PC-9 (cell line): ENCODE results near the gene MYRIP. TPM values are rescaled to one million over a fixed set of nuclear protein-coding genes. Genes with fewer than 3 reads are reported as not detected.
"Not testable (repeated sequence)": the region's sequence is repeated elsewhere in the genome, so short reads cannot be mapped to it uniquely, and the experiment has no call there.

Experiments
- BruUV-seq: library from RNA; stranded (reverse); fragments of 400-500 nt; replicated peaks from 2 replicates; lab custom pipeline; 2021; lab: Mats Ljungman, UMichigan
- CTCF ChIA-PET: fragments of 300-600 bp; sonication (Branson Sonifier 250); formaldehyde crosslinking; loops from one replicate; lab custom pipeline; 2022; ENCODE audit warnings: antibody characterized with exemption; lab: Charles Lee
- POLR2A ChIA-PET: fragments of 300-600 bp; sonication (Branson Sonifier 250); formaldehyde crosslinking; loops from one replicate; lab custom pipeline; 2022; ENCODE audit warnings: antibody characterized with exemption; ENCODE audit not compliant: unreplicated experiment; lab: Charles Lee
- DNase-seq, 2 experiments: peaks; one replicate each; pipeline versions ENCODE4 v3.0.0 to v3.0.0-alpha.2; 2015 to 2022; ENCODE audit warnings: mixed read lengths in 1 of 2
- H2AFZ ChIP-seq: fragments of 200-600 bp; sonication (generic); 2 replicates; pipeline ENCODE4 v1.8.1; 2017; ENCODE audit warnings: antibody characterized with exemption
- H3F3A ChIP-seq: fragments of 200-600 bp; sonication (generic); 2 replicates; pipeline ENCODE4 v1.8.1; 2017; ENCODE audit warnings: antibody characterized with exemption, mild to moderate bottlenecking, low read depth; ENCODE audit not compliant: insufficient read depth
- H3K27ac ChIP-seq: fragments of 200-600 bp; sonication (generic); 2 replicates; pipeline ENCODE4 v1.6.1; 2016; ENCODE audit warnings: mixed run types
- H3K27me3 ChIP-seq: fragments of 200-600 bp; sonication (generic); 2 replicates; pipeline ENCODE4 v1.6.1; 2016; ENCODE audit warnings: low read depth, mixed run types; ENCODE audit not compliant: insufficient read depth
- H3K36me3 ChIP-seq: fragments of 200-600 bp; sonication (generic); 2 replicates; pipeline ENCODE4 v1.6.1; 2016; ENCODE audit warnings: low read depth, mixed run types
- H3K4me1 ChIP-seq: fragments of 200-600 bp; sonication (generic); replicated peaks from 2 replicates; pipeline ENCODE4 v1.6.1; 2016; ENCODE audit warnings: mixed run types; ENCODE audit not compliant: insufficient read depth
- H3K4me2 ChIP-seq: fragments of 200-600 bp; sonication (generic); 2 replicates; pipeline ENCODE4 v1.6.1; 2017; ENCODE audit warnings: mixed run types
- H3K4me3 ChIP-seq: fragments of 200-600 bp; sonication (generic); 2 replicates; pipeline ENCODE4 v1.6.1; 2016; ENCODE audit warnings: mixed run types
- H3K79me2 ChIP-seq: fragments of 200-600 bp; sonication (generic); 2 replicates; pipeline ENCODE4 v1.6.1; 2017; ENCODE audit warnings: low read depth, mixed run types
- H3K9me2 ChIP-seq: fragments of 200-600 bp; sonication (generic); 2 replicates; pipeline ENCODE4 v1.8.1; 2017; ENCODE audit warnings: mild to moderate bottlenecking; ENCODE audit not compliant: insufficient read depth
- H3K9me3 ChIP-seq: fragments of 200-600 bp; sonication (generic); 2 replicates; pipeline ENCODE4 v1.8.1; 2016; ENCODE audit warnings: low read depth; ENCODE audit not compliant: insufficient read depth
- H4K20me1 ChIP-seq: fragments of 200-600 bp; sonication (generic); 2 replicates; pipeline ENCODE4 v1.8.1; 2017; ENCODE audit not compliant: insufficient read depth
- CTCF ChIP-seq: fragments of 200-600 bp; sonication (generic); conservative IDR thresholded peaks from 2 replicates; pipeline ENCODE4 v1.6.1; 2017; ENCODE audit warnings: mixed run types, antibody characterized with exemption, mild to moderate bottlenecking, moderate library complexity
- EZH2 ChIP-seq: fragments of 200-600 bp; sonication (generic); IDR thresholded peaks from 2 replicates; pipeline ENCODE4 v1.8.0; 2017; ENCODE audit warnings: antibody characterized with exemption, low read depth
- intact Hi-C: fragments of 100-400 bp; cut with micrococcal nuclease; formaldehyde crosslinking; loops from one replicate; pipeline ENCODE4 v1.10.0; 2022; ENCODE audit not compliant: unreplicated experiment
- total RNA-seq: library from RNA; stranded (reverse); gene quantifications from 2 replicates; pipeline ENCODE4 v1.2.3, GENCODE V29; 2021

Gene MYRIP
- total RNA-seq, 1 experiment from 2014 or later, result not detected

DNA sequence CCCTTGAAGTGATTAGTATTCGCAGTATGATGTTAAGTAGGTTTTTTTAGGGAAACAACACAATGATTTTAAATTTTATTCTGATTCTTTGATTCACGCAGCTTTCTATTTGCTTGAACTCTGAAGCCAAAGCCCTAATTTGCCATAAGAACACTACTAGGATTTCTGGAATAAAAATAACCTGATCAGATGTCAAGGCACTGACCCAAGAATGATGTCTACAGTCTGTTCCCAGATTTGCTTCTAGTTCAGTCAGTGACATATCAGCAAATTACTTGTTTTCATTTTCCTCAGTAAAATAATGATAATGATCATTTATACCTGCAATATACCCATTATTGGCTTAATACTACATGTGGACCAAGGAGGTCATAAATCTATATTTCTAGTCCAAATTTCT lies 320.6 kb downstream of the MYRIP start:
- Histone ChIP-seq H3K9me3 (no peaks in the 10 kb centered on the region), H3K4me1 (no peaks in the 10 kb centered on the region), H3K27me3 (peaks cover 6% of the 10 kb centered on the region; the same call in 1 of the 2 replicates), H3K4me3 (no peak overlapping the region), H3K9me2 (no peaks in the 10 kb centered on the region), H3F3A (no peaks in the 10 kb centered on the region), H3K4me2 (no peak overlapping the region), H4K20me1 (no peaks in the 10 kb centered on the region), H3K79me2 (no peaks in the 10 kb centered on the region), H2AFZ (no peak overlapping the region), H3K27ac (no peak overlapping the region), H3K36me3 (no peaks in the 10 kb centered on the region)
- TF ChIP-seq EZH2, result no peak
- no peak for TF ChIP-seq CTCF
- ChIA-PET CTCF (no interaction called here), POLR2A (no interaction called here)
- no TSS peak for BruUV-seq
- no peak for DNase-seq
- intact Hi-C loops, result no loop called here

DNA sequence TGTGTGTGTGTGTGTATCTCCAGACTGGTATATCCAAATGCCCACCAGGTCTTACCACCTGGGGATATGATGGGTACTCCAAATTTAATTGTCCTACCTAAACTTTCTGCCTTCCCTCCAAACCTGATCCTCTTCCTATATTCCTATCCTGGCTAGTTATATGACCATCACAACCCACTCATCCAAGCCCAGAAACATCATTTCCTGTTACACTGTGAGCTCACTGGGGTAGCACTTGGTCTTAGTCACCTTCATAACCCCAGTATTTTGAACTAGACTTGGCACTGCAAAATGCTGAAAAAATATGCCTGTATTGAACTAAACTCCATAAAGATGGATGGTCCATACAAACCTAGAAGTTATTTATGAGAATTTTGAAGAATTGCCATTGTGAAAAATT lies 321.3 kb downstream of the MYRIP start:
- CTCF ChIA-PET, result no interaction called here

DNA sequence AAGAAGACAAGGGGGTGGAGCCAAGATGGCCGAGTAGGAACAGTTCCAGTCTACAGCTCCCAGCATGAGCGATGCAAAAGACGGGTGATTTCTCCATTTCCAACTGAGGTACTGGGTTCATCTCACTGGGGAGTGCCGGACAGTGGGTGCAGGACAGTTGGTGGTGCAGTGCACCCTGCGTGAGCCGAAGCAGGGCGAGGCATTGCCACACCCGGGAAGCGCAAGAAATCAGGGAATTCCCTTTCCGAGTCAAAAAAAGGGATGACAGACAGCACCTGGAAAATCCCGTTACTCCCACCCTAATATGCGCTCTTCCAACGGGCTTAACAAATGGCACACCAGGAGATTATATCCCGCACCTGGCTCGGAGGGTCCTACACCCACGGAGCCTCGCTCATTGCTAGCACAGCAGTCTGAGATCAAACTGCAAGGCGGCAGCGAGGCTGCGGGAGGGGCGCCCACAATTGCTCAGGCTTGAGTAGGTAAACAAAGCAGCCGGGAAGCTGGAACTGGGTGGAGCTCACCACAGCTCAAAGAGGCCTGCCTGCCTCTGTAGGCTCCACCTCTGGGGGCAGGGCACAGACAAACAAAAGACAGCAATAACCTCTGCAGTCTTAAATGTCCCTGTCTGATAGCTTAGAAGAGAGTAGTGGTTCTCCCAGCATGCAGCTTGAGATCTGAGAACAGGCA lies 324.6 kb downstream of the MYRIP start:
- H3K27ac ChIP-seq, POLR2A ChIA-PET, H3F3A ChIP-seq, BruUV-seq, H3K36me3 ChIP-seq, H3K9me2 ChIP-seq, H2AFZ ChIP-seq, intact Hi-C loops, H4K20me1 ChIP-seq, CTCF ChIA-PET, H3K4me3 ChIP-seq, H3K79me2 ChIP-seq, H3K4me1 ChIP-seq, H3K27me3 ChIP-seq, H3K9me3 ChIP-seq: not testable (repeated sequence)
- DNase-seq, result peak in 1 of 2 experiments; percentile 22
- H3K4me2 ChIP-seq, result peak overlapping the region; percentile 56

More for the DNA sequence above, 321.3 kb downstream of the MYRIP start:
- intact Hi-C loops, result no loop called here
- Histone ChIP-seq H3K27ac (no peak overlapping the region), H4K20me1 (no peaks in the 10 kb centered on the region), H3K36me3 (no peaks in the 10 kb centered on the region), H3K27me3 (peaks cover 6% of the 10 kb centered on the region; the same call in 1 of the 2 replicates), H3K9me2 (no peaks in the 10 kb centered on the region), H3F3A (no peaks in the 10 kb centered on the region), H3K4me3 (no peak overlapping the region), H3K4me1 (no peaks in the 10 kb centered on the region), H3K79me2 (no peaks in the 10 kb centered on the region), H3K9me3 (no peaks in the 10 kb centered on the region), H2AFZ (no peak overlapping the region), H3K4me2 (no peak overlapping the region)
- BruUV-seq, result no TSS peak
- POLR2A ChIA-PET, result no interaction called here
- no peak for TF ChIP-seq CTCF
- TF ChIP-seq EZH2, result no peak
- DNase-seq, result no peak
